ENCODE results near the gene CEP104.

Gene CEP104

GRCh38 chr1:3796215-3797061 is 60.6 kb downstream of the CEP104 start, which contains the start of gene LRRC47:
TSS of gene LRRC47 (minus strand) at chr1:3796498. CDS start at chr1:3796476, 22 bp downstream.
- TF ChIP-seq, protein P1, sequence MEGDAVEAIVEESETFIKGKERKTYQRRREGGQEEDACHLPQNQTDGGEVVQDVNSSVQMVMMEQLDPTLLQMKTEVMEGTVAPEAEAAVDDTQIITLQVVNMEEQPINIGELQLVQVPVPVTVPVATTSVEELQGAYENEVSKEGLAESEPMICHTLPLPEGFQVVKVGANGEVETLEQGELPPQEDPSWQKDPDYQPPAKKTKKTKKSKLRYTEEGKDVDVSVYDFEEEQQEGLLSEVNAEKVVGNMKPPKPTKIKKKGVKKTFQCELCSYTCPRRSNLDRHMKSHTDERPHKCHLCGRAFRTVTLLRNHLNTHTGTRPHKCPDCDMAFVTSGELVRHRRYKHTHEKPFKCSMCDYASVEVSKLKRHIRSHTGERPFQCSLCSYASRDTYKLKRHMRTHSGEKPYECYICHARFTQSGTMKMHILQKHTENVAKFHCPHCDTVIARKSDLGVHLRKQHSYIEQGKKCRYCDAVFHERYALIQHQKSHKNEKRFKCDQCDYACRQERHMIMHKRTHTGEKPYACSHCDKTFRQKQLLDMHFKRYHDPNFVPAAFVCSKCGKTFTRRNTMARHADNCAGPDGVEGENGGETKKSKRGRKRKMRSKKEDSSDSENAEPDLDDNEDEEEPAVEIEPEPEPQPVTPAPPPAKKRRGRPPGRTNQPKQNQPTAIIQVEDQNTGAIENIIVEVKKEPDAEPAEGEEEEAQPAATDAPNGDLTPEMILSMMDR (IDR thresholded peaks at IDR 0.05; ENCODE audit: low read depth, low read length), result no peak
- DNase-seq (ENCODE audit: low read depth in 2 of 2), result peak; percentile 92 to 94
- peak within 1 kb of the TSS; percentile 79 to 83 for H3K4me3 ChIP-seq (replicated peaks in 1 of 2; ENCODE audit: low read depth in 2 of 2, low read length in 2 of 2)

GRCh38 chr1:3795453-3796214 is 61.4 kb downstream of the CEP104 start:
- no peak for DNase-seq (ENCODE audit: low read depth in 2 of 2)
- H3K4me3 ChIP-seq (replicated peaks in 1 of 2; ENCODE audit: low read depth in 2 of 2, low read length in 2 of 2), result peak overlapping the region; percentile 79 to 83
- TF ChIP-seq, protein P1 (IDR thresholded peaks at IDR 0.05; ENCODE audit: low read depth, low read length), result no peak

GRCh38 chr1:3790952-3791351 is 66.1 kb downstream of the CEP104 start:
- TF ChIP-seq, protein P1 (IDR thresholded peaks at IDR 0.05; ENCODE audit: low read depth, low read length), result no peak
- H3K4me3 ChIP-seq (replicated peaks in 1 of 2; ENCODE audit: low read depth in 2 of 2, low read length in 2 of 2), result no peak overlapping the region
- no peak for DNase-seq (ENCODE audit: low read depth in 2 of 2)

- TF ChIP-seq, protein P1 (IDR thresholded peaks at IDR 0.05; ENCODE audit: low read depth, low read length), result no peak
- no peak for DNase-seq (ENCODE audit: low read depth in 2 of 2)
- H3K4me3 ChIP-seq (replicated peaks in 1 of 2; ENCODE audit: low read depth in 2 of 2, low read length in 2 of 2), result no peak overlapping the region
Measured at GRCh38 chr1:3790500-3790923, 66.5 kb downstream of the CEP104 start.

DNA sequence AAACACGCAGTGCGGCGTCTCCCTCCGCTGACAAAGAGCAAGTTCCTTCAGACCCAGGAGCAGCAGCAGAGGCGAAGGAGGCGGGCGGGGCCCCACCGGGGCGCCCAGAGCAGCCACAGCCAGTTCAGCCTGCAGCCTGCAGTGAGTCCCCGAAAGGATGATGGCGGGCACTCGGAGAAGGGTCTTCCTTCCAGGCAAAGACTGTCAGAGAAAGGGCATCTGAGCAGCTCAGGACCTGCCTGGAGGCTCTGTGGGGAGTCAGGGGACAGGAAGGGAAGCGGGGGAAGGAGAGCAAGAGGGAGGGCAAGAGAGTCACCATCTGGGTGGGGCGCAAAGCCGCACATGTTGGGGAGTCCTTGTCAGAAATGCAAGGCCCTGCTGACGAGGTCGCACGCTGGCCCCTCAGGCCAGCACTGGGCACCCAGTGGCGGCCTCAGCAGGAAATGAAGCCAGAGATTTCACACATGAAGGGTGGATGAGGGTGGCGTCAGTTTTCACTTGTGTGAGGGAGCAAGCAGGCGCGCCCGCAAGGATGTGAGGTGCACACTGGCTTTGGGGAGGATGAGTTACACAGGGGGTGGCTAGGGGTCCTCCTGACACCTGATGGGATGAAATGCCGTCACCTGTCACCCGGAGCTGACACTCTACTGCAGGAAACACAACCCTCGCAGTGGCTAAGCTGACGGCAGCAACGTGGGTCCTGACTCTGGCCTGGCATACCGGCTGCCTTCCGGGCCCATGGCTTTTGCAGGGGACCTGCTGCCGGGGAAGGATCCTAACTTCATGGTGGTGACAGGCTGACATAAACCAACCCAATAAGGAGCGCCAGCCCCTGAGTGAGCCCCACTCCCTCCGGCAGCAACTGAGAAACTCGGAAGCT is 67.3 kb downstream of the CEP104 start:
- TF ChIP-seq, protein P1 (IDR thresholded peaks at IDR 0.05; ENCODE audit: low read depth, low read length), result no peak

DNA sequence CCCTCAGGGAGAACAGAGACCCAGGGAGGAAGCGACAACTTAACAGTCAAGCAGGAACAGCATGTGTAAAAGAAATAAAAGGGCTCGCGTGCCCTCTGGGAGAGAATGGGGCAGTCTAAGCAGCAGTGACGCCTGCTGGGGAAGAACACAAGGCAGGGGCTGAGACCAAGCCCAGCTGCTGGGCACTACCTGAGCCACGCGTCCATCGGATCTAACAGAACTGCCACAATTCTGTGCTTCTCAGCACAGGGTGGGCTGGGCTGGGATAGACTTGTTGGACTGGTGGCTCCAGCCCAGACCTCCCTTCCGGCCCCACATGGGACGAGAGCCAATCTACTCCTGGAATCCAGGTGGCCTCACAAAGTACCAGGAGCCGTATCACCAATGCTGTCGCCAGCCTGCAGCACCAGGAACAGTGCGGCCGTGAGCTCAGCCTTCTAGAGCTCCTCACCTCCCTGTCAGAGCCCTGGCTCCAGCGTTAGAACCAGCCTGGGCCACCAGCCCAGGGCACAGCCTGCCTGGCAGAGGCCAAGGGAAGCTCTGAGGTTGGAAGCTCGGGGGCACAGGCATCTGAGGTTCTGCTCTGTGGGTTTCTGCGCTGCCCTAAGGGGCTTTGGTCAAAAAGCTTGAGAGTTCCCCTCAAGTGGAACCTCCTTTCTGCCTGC is 68.1 kb downstream of the CEP104 start:
- H3K4me3 ChIP-seq (replicated peaks in 1 of 2; ENCODE audit: low read depth in 2 of 2, low read length in 2 of 2), result no peak overlapping the region
- no peak for DNase-seq (ENCODE audit: low read depth in 2 of 2)

More for the DNA sequence above, 67.3 kb downstream of the CEP104 start:
- no peak for DNase-seq (ENCODE audit: low read depth in 2 of 2)
- no peak overlapping the region for H3K4me3 ChIP-seq (replicated peaks in 1 of 2; ENCODE audit: low read depth in 2 of 2, low read length in 2 of 2)

More for the DNA sequence above, 68.1 kb downstream of the CEP104 start:
- TF ChIP-seq, protein P1 (IDR thresholded peaks at IDR 0.05; ENCODE audit: low read depth, low read length), result no peak

All from cardiac fibroblast (primary cell).